Panc1 (cell line): ENCODE measurements around the gene CCDC127.

Experiments
- POLR2AphosphoS5 ChIP-seq: IDR thresholded peaks from 2 replicates; pipeline ENCODE4 v1.6.1; 2012; ENCODE audit warnings: mild to moderate bottlenecking, low read depth, low read length, moderate library complexity
- REST ChIP-seq, 2 experiments: IDR thresholded peaks; 2 replicates each; pipeline ENCODE4 v1.6.1; 2011 to 2012; ENCODE audit warnings: low read depth in 2 of 2, control low read depth in 1 of 2, low read length in 1 of 2, mild to moderate bottlenecking in 1 of 2, moderate library complexity in 1 of 2; ENCODE audit not compliant: insufficient read depth in 1 of 2
- SIN3A ChIP-seq: IDR thresholded peaks from 2 replicates; pipeline ENCODE4 v1.6.1; 2012; ENCODE audit warnings: low read depth, mild to moderate bottlenecking, low read length, moderate library complexity, borderline replicate concordance; ENCODE audit not compliant: insufficient read depth
- TF ChIP-seq, protein P1 (sequence below): fragments of 450-650 bp; IDR thresholded peaks from 2 replicates; pipeline ENCODE4 v1.5.1; 2017; ENCODE audit warnings: mild to moderate bottlenecking

DNA sequence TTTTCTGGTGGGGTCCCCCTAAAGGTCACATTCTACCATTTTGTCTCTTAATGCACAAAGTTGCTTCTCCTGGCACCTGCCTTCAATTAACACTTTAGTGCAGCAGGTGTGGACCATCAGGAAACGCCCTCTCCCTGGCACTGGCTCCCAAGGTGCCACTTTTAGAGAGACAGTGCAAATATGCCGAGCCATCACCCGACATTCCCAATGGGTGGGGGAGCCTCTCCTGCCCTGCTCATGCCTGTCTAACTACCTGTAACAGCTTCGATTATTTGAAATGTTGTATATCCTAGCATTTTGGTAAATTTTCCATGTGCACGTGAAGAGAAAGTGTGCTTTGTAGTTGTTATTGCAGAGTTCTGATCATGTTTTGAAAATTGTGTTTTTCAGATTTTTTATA lies 39.8 kb downstream of the CCDC127 start:
- TF ChIP-seq, protein P1, sequence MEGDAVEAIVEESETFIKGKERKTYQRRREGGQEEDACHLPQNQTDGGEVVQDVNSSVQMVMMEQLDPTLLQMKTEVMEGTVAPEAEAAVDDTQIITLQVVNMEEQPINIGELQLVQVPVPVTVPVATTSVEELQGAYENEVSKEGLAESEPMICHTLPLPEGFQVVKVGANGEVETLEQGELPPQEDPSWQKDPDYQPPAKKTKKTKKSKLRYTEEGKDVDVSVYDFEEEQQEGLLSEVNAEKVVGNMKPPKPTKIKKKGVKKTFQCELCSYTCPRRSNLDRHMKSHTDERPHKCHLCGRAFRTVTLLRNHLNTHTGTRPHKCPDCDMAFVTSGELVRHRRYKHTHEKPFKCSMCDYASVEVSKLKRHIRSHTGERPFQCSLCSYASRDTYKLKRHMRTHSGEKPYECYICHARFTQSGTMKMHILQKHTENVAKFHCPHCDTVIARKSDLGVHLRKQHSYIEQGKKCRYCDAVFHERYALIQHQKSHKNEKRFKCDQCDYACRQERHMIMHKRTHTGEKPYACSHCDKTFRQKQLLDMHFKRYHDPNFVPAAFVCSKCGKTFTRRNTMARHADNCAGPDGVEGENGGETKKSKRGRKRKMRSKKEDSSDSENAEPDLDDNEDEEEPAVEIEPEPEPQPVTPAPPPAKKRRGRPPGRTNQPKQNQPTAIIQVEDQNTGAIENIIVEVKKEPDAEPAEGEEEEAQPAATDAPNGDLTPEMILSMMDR = no peak
- TF ChIP-seq SIN3A (no peak), POLR2AphosphoS5 (no peak), REST (IDR thresholded peaks at IDR 0.05; ENCODE audit: insufficient read depth in 1 of 2, low read depth in 2 of 2, low read length in 1 of 2) (no peak)
